GM23248 (cell line): ENCODE results near the gene MESD. TPM values are rescaled to one million over a fixed set of nuclear protein-coding genes. Genes with fewer than 3 reads are reported as not detected.
"Not testable (repeated sequence)": the region's sequence is repeated elsewhere in the genome, so short reads cannot be mapped to it uniquely, and the experiment has no call there.

Source experiments
- DNase-seq: peaks from one replicate; pipeline ENCODE4 v3.0.0-alpha.2; 2015
- H2AFZ ChIP-seq: fragments of 200-600 bp; sonication (generic); 2 replicates; pipeline ENCODE4 v1.6.1; 2016; ENCODE audit warnings: antibody characterized with exemption
- H3F3A ChIP-seq: fragments of 200-600 bp; sonication (generic); 2 replicates; pipeline ENCODE4 v1.6.1; 2016; ENCODE audit warnings: mild to moderate bottlenecking, antibody characterized with exemption, mixed run types; ENCODE audit not compliant: insufficient read depth
- H3K27ac ChIP-seq: fragments of 200-600 bp; sonication (generic); 2 replicates; pipeline ENCODE4 v1.5.1; 2016; ENCODE audit warnings: mild to moderate bottlenecking
- H3K27me3 ChIP-seq: fragments of 200-600 bp; sonication (generic); replicated peaks from 2 replicates; pipeline ENCODE4 v1.6.1; 2016; ENCODE audit warnings: mild to moderate bottlenecking; ENCODE audit not compliant: insufficient read depth
- H3K36me3 ChIP-seq: fragments of 200-600 bp; sonication (generic); 2 replicates; pipeline ENCODE4 v1.6.1; 2016; ENCODE audit warnings: low read depth, mild to moderate bottlenecking
- H3K4me1 ChIP-seq: fragments of 200-600 bp; sonication (generic); 2 replicates; pipeline ENCODE4 v1.6.1; 2016; ENCODE audit warnings: mild to moderate bottlenecking; ENCODE audit not compliant: insufficient read depth
- H3K4me2 ChIP-seq: fragments of 200-600 bp; sonication (generic); one replicate; pipeline ENCODE4 v1.6.1; 2016; ENCODE audit warnings: mild to moderate bottlenecking; ENCODE audit not compliant: unreplicated experiment
- H3K4me3 ChIP-seq: fragments of 200-600 bp; sonication (generic); 2 replicates; pipeline ENCODE4 v1.5.1; 2016; ENCODE audit warnings: mild to moderate bottlenecking
- H3K79me2 ChIP-seq: fragments of 200-600 bp; sonication (generic); 2 replicates; pipeline ENCODE4 v1.6.1; 2016; ENCODE audit warnings: mild to moderate bottlenecking; ENCODE audit not compliant: insufficient read depth
- H3K9ac ChIP-seq: fragments of 200-600 bp; sonication (generic); 2 replicates; pipeline ENCODE4 v1.6.1; 2016; ENCODE audit warnings: mild to moderate bottlenecking
- H3K9me2 ChIP-seq: fragments of 200-600 bp; sonication (generic); 2 replicates; pipeline ENCODE4 v1.6.1; 2016; ENCODE audit warnings: mixed run types, mild to moderate bottlenecking, moderate library complexity; ENCODE audit not compliant: insufficient read depth
- H3K9me3 ChIP-seq: fragments of 200-600 bp; sonication (generic); one replicate; pipeline ENCODE4 v1.6.1; 2017; ENCODE audit warnings: low read depth
- H4K20me1 ChIP-seq: fragments of 200-600 bp; sonication (generic); 2 replicates; pipeline ENCODE4 v1.6.0; 2016; ENCODE audit not compliant: insufficient read depth
- EZH2 ChIP-seq: fragments of 200-600 bp; sonication (generic); IDR thresholded peaks from 2 replicates; pipeline ENCODE4 v1.6.1; 2018; ENCODE audit warnings: antibody characterized with exemption, mild to moderate bottlenecking; ENCODE audit not compliant: insufficient read depth, poor library complexity, severe bottlenecking
- EZH2phosphoT487 ChIP-seq: fragments of 200-600 bp; sonication (generic); IDR thresholded peaks from 2 replicates; pipeline ENCODE4 v1.6.1; 2018; ENCODE audit warnings: antibody characterized with exemption, moderate library complexity, mild to moderate bottlenecking, low read depth; ENCODE audit not compliant: insufficient read depth
- WGBS, 2 experiments: methylation state at CpG; one replicate each; pipeline ENCODE4 v1.1.6; 2015 to 2017; ENCODE audit warnings: low lambda C conversion rate in 2 of 2, low coverage in 1 of 2; ENCODE audit errors: missing lambda C conversion rate in 2 of 2; 5-methylcytosine and 5-hydroxymethylcytosine counted together
- in situ Hi-C: fragments of 300-500 bp; cut with MboI; formaldehyde crosslinking; loops from 2 replicates; pipeline ENCODE4 v1.15.0; 2020
- polyA plus RNA-seq: library from polyadenylated mRNA; unstranded; fragments of >200 nt; fragmentation: Nextera tagmentation; extraction: Ambion mirVana; gene quantifications from 2 replicates; pipeline ENCODE4 v1.2.1, GENCODE V29; 2016
- total RNA-seq: library from RNA; depleted of rRNA; stranded (reverse); fragments of >200 nt; shearing (Covaris generic); gene quantifications from 2 replicates; pipeline ENCODE4 v1.2.3, GENCODE V29; 2014

The MESD gene
- total and polyA plus RNA-seq, 2 experiments from 2014 or later, result 23.0 to 35.5 TPM

GRCh38 chr15:80957556-80957955, 32.1 kb downstream of the MESD start:
- TF ChIP-seq EZH2, result no peak
- no peak for TF ChIP-seq EZH2phosphoT487
- Histone ChIP-seq H3K27me3 (no peaks in the 10 kb centered on the region), H3K9me2 (no peaks in the 10 kb centered on the region), H3F3A (peaks cover 24% of the 10 kb centered on the region), H3K79me2 (peaks cover 17% of the 10 kb centered on the region), H3K4me1 (peaks cover 12% of the 10 kb centered on the region; the same call in 1 of the 2 replicates), H4K20me1 (no peaks in the 10 kb centered on the region), H3K4me3 (no peak overlapping the region), H3K9me3 (no peaks in the 10 kb centered on the region), H2AFZ (no peak overlapping the region), H3K9ac (no peak overlapping the region), H3K36me3 (no peaks in the 10 kb centered on the region), H3K27ac (no peak overlapping the region), H3K4me2 (no peak overlapping the region)
- in situ Hi-C loops, result no loop called here
- 75 to 81% methylated on average over 2 of the region's 2 CpGs for WGBS, 2 experiments
- peak; percentile 25 for DNase-seq

GRCh38 chr15:80955571-80956452, 33.8 kb downstream of the MESD start:
- H3K9me2 ChIP-seq, H4K20me1 ChIP-seq, H3K9me3 ChIP-seq, H3K79me2 ChIP-seq, H3K9ac ChIP-seq, in situ Hi-C loops, H3K4me3 ChIP-seq, H3K27me3 ChIP-seq, H2AFZ ChIP-seq: not testable (repeated sequence)
- peaks cover 39% of the 10 kb centered on the region for H3F3A ChIP-seq
- WGBS, 2 experiments, result 45 to 47% methylated on average over 19 of the region's 19 CpGs
- peaks cover 12% of the 10 kb centered on the region; the same call in 1 of the 2 replicates for H3K4me1 ChIP-seq
- H3K4me2 ChIP-seq, result peak overlapping the region; percentile 2
- peak overlapping the region; percentile 40; the same call in 1 of the 2 replicates for H3K27ac ChIP-seq
- DNase-seq, result peak; percentile 92
- peaks cover 12% of the 10 kb centered on the region; the same call in 1 of the 2 replicates for H3K36me3 ChIP-seq

- Histone ChIP-seq H3K79me2 (no peaks in the 10 kb centered on the region), H3F3A (peaks cover 51% of the 10 kb centered on the region), H3K9ac (no peak overlapping the region), H3K27ac (no peak overlapping the region), H3K36me3 (peaks cover 18% of the 10 kb centered on the region; the same call in 1 of the 2 replicates), H2AFZ (no peak overlapping the region), H3K9me2 (no peaks in the 10 kb centered on the region), H4K20me1 (no peaks in the 10 kb centered on the region), H3K9me3 (no peaks in the 10 kb centered on the region), H3K4me2 (no peak overlapping the region), H3K4me3 (no peak overlapping the region), H3K4me1 (peaks cover 12% of the 10 kb centered on the region; the same call in 1 of the 2 replicates), H3K27me3 (no peaks in the 10 kb centered on the region)
- 98% methylated on average over 9 of the region's 9 CpGs for WGBS, 2 experiments
- TF ChIP-seq EZH2, result no peak
- in situ Hi-C loops, result no loop called here
- DNase-seq, result no peak
Measured at GRCh38 chr15:80953953-80954778, 35.5 kb downstream of the MESD start.

DNA sequence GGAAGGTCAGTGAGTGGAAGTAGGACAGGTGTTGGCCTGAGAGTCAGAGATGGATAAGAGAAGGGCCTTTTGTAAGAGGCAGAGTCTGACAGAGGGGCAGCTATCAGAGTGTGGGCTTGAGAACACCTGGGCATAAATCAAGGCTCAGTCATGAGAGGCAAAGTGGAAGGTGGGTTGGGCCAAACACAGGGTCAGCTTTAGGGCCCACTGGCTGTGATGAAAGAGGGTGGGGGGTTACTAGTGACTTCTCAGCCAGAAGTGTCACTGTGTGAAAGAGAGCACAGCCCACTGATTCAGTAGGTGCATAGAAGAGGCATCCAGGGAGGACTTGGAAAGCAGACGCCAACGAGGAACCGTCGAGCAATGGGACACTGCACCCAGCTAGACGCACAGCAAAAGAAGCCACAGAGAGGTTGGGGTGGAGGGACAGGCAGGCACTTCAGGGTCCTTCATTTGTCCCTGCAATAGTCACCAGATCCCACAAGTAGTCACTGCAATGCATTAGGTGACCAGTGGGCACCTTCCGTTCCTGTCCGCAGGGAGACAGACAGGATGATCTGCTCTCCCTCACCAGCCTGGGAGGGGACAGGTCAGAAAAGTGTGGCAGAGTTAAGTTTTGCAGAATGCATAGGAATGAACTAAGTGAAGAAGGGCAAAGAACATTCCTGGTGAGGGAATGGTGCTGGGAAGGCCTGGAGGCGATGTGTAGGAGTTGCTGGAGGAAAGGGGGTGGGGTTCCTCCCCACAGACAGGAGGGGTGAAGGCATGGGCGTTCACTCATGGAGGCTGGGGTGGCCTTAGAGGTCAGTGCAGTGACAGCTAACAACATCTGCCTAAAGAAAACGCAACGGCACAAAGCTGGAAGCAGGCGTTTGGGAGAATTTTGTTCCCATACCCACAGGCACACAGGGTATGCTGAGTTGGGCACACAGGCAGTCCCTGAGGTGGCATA, 36.3 kb downstream of the MESD start:
- H3K9me2 ChIP-seq, result no peaks in the 10 kb centered on the region
- no peak overlapping the region for H3K27ac ChIP-seq
- no peaks in the 10 kb centered on the region for H3K9me3 ChIP-seq
- no peaks in the 10 kb centered on the region for H3K79me2 ChIP-seq
- peaks cover 23% of the 10 kb centered on the region; the same call in 1 of the 2 replicates for H3K36me3 ChIP-seq
- no peak for DNase-seq
- no peak overlapping the region for H3K9ac ChIP-seq
- no peak overlapping the region for H3K4me2 ChIP-seq
- H3F3A ChIP-seq, result peaks cover 58% of the 10 kb centered on the region
- H3K4me1 ChIP-seq, result peaks cover 12% of the 10 kb centered on the region; the same call in 1 of the 2 replicates
- no peak overlapping the region for H3K4me3 ChIP-seq
- H2AFZ ChIP-seq, result no peak overlapping the region
- no peaks in the 10 kb centered on the region for H3K27me3 ChIP-seq
- TF ChIP-seq EZH2phosphoT487 (no peak), EZH2 (no peak)
- H4K20me1 ChIP-seq, result no peaks in the 10 kb centered on the region
- in situ Hi-C loops, result no loop called here
- 95 to 96% methylated on average over 12 of the region's 12 CpGs for WGBS, 2 experiments
